ENCODE results near the gene TM4SF20. TPM values are rescaled to one million over a fixed set of nuclear protein-coding genes. Genes with fewer than 3 reads are reported as not detected.

TM4SF20 gene
- total and polyA plus RNA-seq, 4 donors, result not detected

GRCh38 chr2:227402321-227402720, 23.2 kb upstream of the TM4SF20 start:
- DNase-seq (ENCODE audit: low spot score), result no peak

More at GRCh38 chr2:227402321-227402720, 23.2 kb upstream of the TM4SF20 start:
- H3K9ac ChIP-seq (ENCODE audit: low read depth in 1 of 2, low read length in 2 of 2), result no peak overlapping the region
- no peak overlapping the region for H3K27ac ChIP-seq (ENCODE audit: low read depth in 1 of 2, low read length in 2 of 2)
- no peaks in the 10 kb centered on the region for H3K36me3 ChIP-seq (ENCODE audit: control insufficient read depth in 4 of 4, insufficient read depth in 3 of 4, low read depth in 1 of 4, low read length in 3 of 4)
- no peak for TF ChIP-seq FOXA2 (IDR thresholded peaks at IDR 0.05)
- no peak for TF ChIP-seq MAX (IDR thresholded peaks at IDR 0.05)
- no peak for TF ChIP-seq RXRA (IDR thresholded peaks at IDR 0.05)
- no peak for TF ChIP-seq REST (IDR thresholded peaks at IDR 0.05)
- no peak for TF ChIP-seq YY1 (IDR thresholded peaks at IDR 0.05)
- no peak for TF ChIP-seq EGR1 (IDR thresholded peaks at IDR 0.05; ENCODE audit: low read depth in 2 of 2)
- no peak for TF ChIP-seq SP1 (IDR thresholded peaks at IDR 0.05)
- TF ChIP-seq RAD21 (IDR thresholded peaks at IDR 0.05), result no peak
- TF ChIP-seq FOXA1 (IDR thresholded peaks at IDR 0.05), result no peak
- no peak for TF ChIP-seq CTCF (IDR thresholded peaks at IDR 0.05; ENCODE audit: low read depth, low read length, missing input control)
- TF ChIP-seq HNF4G (IDR thresholded peaks at IDR 0.05), result no peak
- no peak for TF ChIP-seq GABPA (IDR thresholded peaks at IDR 0.05 in 1 of 2, conservative IDR thresholded peaks at IDR 0.05 in 1 of 2)
- no peak for TF ChIP-seq TAF1 (conservative IDR thresholded peaks at IDR 0.05)
- no peak for TF ChIP-seq ZBTB33 (IDR thresholded peaks at IDR 0.05)
- no peak overlapping the region for H3K4me3 ChIP-seq (ENCODE audit: low read depth in 1 of 3, low read length in 3 of 3)
- H3K9me3 ChIP-seq (ENCODE audit: control insufficient read depth in 4 of 4, low read length in 3 of 4), result no peaks in the 10 kb centered on the region
- peaks cover 2 to 14% (median 9%) of the 10 kb centered on the region in 4 donors for H3K4me1 ChIP-seq (ENCODE audit: control insufficient read depth in 4 of 4, insufficient read depth in 4 of 4, low read length in 3 of 4)
- no peaks in the 10 kb centered on the region for H3K27me3 ChIP-seq (ENCODE audit: control insufficient read depth in 4 of 4, insufficient read depth in 4 of 4, low read length in 3 of 4)
